Gastroesophageal sphincter (tissue), 4 donors: ENCODE measurements around the gene CRTAP. TPM values are rescaled to one million over a fixed set of nuclear protein-coding genes. Genes with fewer than 3 reads are reported as not detected.

ENCODE experiments used
- ATAC-seq: fragments of 150-250 bp; one replicate; pipeline ENCODE4 v1.9.1; 2016; ENCODE audit warnings: mild to moderate bottlenecking, moderate library complexity
- H3K27ac ChIP-seq, 4 donors: fragments of 200-600 bp; sonication (generic) in 3 of 4; 1 replicate in 3 of 4; 2 replicates in 1 of 4; pipeline ENCODE4 v1.5.1; 2016 to 2019
- H3K27me3 ChIP-seq: fragments of 200-600 bp; sonication (generic); one replicate; pipeline ENCODE4 v1.5.1; 2019
- H3K36me3 ChIP-seq, 2 donors: fragments of 200-600 bp; sonication (generic); one replicate each; pipeline ENCODE4 v1.5.1; 2019; ENCODE audit warnings: control low read depth in 1 of 2
- H3K4me1 ChIP-seq, 3 donors: fragments of 200-600 bp; sonication (generic); 1 replicate in 2 of 3; 2 replicates in 1 of 3; pipeline ENCODE4 v1.5.1; 2016 to 2019; ENCODE audit warnings: control low read depth in 2 of 3
- H3K4me3 ChIP-seq, 2 donors: fragments of 200-600 bp; sonication (generic); one replicate each; pipeline ENCODE4 v1.5.1; 2019; ENCODE audit warnings: mild to moderate bottlenecking in 1 of 2, moderate library complexity in 1 of 2
- H3K9me3 ChIP-seq, 3 donors: fragments of 200-600 bp; sonication (generic); one replicate each; pipeline ENCODE4 v1.5.1; 2017 to 2019; ENCODE audit warnings: control low read depth in 2 of 3
- CTCF ChIP-seq, 4 experiments: fragments of 200-600 bp in 2 of 4; fragments of 450-650 bp in 2 of 4; sonication (generic) in 1 of 4; IDR thresholded peaks; one replicate each; pipeline ENCODE4 v1.5.1; 2017 to 2019; ENCODE audit warnings: antibody characterized with exemption in 4 of 4, mild to moderate bottlenecking in 2 of 4, moderate library complexity in 2 of 4
- EP300 ChIP-seq: sonication (generic); formaldehyde crosslinking; IDR thresholded peaks from one replicate; pipeline ENCODE4 v1.6.1; 2017; ENCODE audit warnings: antibody characterized with exemption, mild to moderate bottlenecking
- POLR2A ChIP-seq, 2 donors: fragments of 450-650 bp; IDR thresholded peaks; one replicate each; pipeline ENCODE4 v1.6.1; 2017; ENCODE audit warnings: antibody characterized with exemption in 2 of 2, mild to moderate bottlenecking in 2 of 2, moderate library complexity in 1 of 2
- POLR2AphosphoS5 ChIP-seq: sonication (generic); formaldehyde crosslinking; IDR thresholded peaks from one replicate; pipeline ENCODE4 v1.6.1; 2017; ENCODE audit warnings: antibody characterized with exemption
- WGBS, 2 donors: methylation state at CpG; one replicate each; pipeline ENCODE4 v1.1.5; 2018; ENCODE audit warnings: low coverage in 1 of 2; 5-methylcytosine and 5-hydroxymethylcytosine counted together
- small RNA-seq, 4 donors: library from RNA; depleted of rRNA; stranded (forward); fragments of <200 nt; gene quantifications; one replicate each; pipeline ENCODE3, GENCODE V24; 2016
- total RNA-seq, 4 donors: library from RNA; depleted of rRNA; stranded (reverse); fragments of >200 nt; gene quantifications; one replicate each; pipeline ENCODE4 v1.1.0, GENCODE V29; 2016

The CRTAP gene
- total RNA-seq, 4 donors from 2014 or later, result 189 to 358 (median 292) TPM

GRCh38 chr3:33187368-33187634 lies 73.5 kb downstream of the CRTAP start:
- Histone ChIP-seq H3K4me1 (no peaks in the 10 kb centered on the region), H3K27me3 (no peaks in the 10 kb centered on the region), H3K9me3 (peaks cover 0 to 6% (median 0%) of the 10 kb centered on the region in 3 donors), H3K27ac (no peak overlapping the region), H3K4me3 (no peak overlapping the region), H3K36me3 (no peaks in the 10 kb centered on the region)
- ATAC-seq, result no peak
- WGBS, 2 donors, result 91 to 100% methylated on average over 1 to 3 of the region's 3 CpGs
- TF ChIP-seq EP300, result no peak
- TF ChIP-seq POLR2A (IDR thresholded peaks at IDR 0.05), result no peak
- no peak for TF ChIP-seq POLR2AphosphoS5
- no peak for TF ChIP-seq CTCF (IDR thresholded peaks at IDR 0.05)

- TF ChIP-seq EP300 (no peak), CTCF (IDR thresholded peaks at IDR 0.05) (no peak), POLR2AphosphoS5 (no peak), POLR2A (IDR thresholded peaks at IDR 0.05) (no peak)
- Histone ChIP-seq H3K27ac (no peak overlapping the region), H3K36me3 (no peaks in the 10 kb centered on the region), H3K27me3 (no peaks in the 10 kb centered on the region), H3K4me1 (no peaks in the 10 kb centered on the region), H3K4me3 (no peak overlapping the region), H3K9me3 (no peaks in the 10 kb centered on the region)
- 83 to 100% methylated on average over 1 of the region's 1 CpG for WGBS, 2 donors
- no peak for ATAC-seq
Observed at GRCh38 chr3:33194303-33194702, 80.5 kb downstream of the CRTAP start.

GRCh38 chr3:33196538-33196937 lies 82.7 kb downstream of the CRTAP start:
- Histone ChIP-seq H3K4me3 (no peak overlapping the region), H3K9me3 (no peaks in the 10 kb centered on the region), H3K4me1 (no peaks in the 10 kb centered on the region), H3K27ac (no peak overlapping the region), H3K36me3 (no peaks in the 10 kb centered on the region), H3K27me3 (no peaks in the 10 kb centered on the region)
- no peak for TF ChIP-seq CTCF (IDR thresholded peaks at IDR 0.05)
- TF ChIP-seq POLR2AphosphoS5, result no peak
- no peak for TF ChIP-seq POLR2A (IDR thresholded peaks at IDR 0.05)
- no peak for TF ChIP-seq EP300
- no peak for ATAC-seq
- 53 to 67% methylated on average over 3 of the region's 3 CpGs for WGBS, 2 donors

Small RNAs within 50 kb of the gene (small RNA-seq; reads per million reads assigned to genes)
- gene AC123900.1, result 0 reads per million in 4 donors
- gene RN7SL296P, result 0 reads per million in 4 donors
- gene SUMO2P10, result 0 reads per million in 4 donors

Other genes starting within 250 kb of the CRTAP start
- not detected for gene CCR4, start 162.4 kb upstream of the CRTAP start, total RNA-seq
- 10 to 100 TPM; 30.2 to 38.0 (median 35.7) TPM for gene GLB1, start 16.9 kb upstream of the CRTAP start, total RNA-seq
- gene TMPPE, start 16.9 kb upstream of the CRTAP start, total RNA-seq, result 1 to 10 TPM; 7.0 to 9.8 (median 8.6) TPM
- gene SUSD5, start 104.8 kb downstream of the CRTAP start, total RNA-seq, result 1 to 10 TPM in 3 of 4 donors, under 1 TPM in 1; 0.69 to 4.5 (median 2.1) TPM
- gene FBXL2, start 163.4 kb downstream of the CRTAP start, total RNA-seq, result 10 to 100 TPM in 3 of 4 donors, 1 to 10 TPM in 1; 9.3 to 14.4 (median 12.2) TPM